Stimulated activated CD4-positive, alpha-beta T cell treated with anti-CD3 and anti-CD28 coated beads, Interleukin-12 subunit alpha, Interleukin-12 subunit beta, amount 100 ng/mL, for 24 hours (primary cell): ENCODE measurements around the gene FAT1.
"Not testable (repeated sequence)": the region's sequence is repeated elsewhere in the genome, so short reads cannot be mapped to it uniquely, and the experiment has no call there.

Source experiments
- DNase-seq, 2 experiments: peaks; one replicate each; pipeline ENCODE4 v3.0.0-alpha.2; 2020; ENCODE audit warnings: low read depth in 2 of 2

FAT1 gene, protein sequence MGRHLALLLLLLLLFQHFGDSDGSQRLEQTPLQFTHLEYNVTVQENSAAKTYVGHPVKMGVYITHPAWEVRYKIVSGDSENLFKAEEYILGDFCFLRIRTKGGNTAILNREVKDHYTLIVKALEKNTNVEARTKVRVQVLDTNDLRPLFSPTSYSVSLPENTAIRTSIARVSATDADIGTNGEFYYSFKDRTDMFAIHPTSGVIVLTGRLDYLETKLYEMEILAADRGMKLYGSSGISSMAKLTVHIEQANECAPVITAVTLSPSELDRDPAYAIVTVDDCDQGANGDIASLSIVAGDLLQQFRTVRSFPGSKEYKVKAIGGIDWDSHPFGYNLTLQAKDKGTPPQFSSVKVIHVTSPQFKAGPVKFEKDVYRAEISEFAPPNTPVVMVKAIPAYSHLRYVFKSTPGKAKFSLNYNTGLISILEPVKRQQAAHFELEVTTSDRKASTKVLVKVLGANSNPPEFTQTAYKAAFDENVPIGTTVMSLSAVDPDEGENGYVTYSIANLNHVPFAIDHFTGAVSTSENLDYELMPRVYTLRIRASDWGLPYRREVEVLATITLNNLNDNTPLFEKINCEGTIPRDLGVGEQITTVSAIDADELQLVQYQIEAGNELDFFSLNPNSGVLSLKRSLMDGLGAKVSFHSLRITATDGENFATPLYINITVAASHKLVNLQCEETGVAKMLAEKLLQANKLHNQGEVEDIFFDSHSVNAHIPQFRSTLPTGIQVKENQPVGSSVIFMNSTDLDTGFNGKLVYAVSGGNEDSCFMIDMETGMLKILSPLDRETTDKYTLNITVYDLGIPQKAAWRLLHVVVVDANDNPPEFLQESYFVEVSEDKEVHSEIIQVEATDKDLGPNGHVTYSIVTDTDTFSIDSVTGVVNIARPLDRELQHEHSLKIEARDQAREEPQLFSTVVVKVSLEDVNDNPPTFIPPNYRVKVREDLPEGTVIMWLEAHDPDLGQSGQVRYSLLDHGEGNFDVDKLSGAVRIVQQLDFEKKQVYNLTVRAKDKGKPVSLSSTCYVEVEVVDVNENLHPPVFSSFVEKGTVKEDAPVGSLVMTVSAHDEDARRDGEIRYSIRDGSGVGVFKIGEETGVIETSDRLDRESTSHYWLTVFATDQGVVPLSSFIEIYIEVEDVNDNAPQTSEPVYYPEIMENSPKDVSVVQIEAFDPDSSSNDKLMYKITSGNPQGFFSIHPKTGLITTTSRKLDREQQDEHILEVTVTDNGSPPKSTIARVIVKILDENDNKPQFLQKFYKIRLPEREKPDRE (N-terminal part only)

DNA sequence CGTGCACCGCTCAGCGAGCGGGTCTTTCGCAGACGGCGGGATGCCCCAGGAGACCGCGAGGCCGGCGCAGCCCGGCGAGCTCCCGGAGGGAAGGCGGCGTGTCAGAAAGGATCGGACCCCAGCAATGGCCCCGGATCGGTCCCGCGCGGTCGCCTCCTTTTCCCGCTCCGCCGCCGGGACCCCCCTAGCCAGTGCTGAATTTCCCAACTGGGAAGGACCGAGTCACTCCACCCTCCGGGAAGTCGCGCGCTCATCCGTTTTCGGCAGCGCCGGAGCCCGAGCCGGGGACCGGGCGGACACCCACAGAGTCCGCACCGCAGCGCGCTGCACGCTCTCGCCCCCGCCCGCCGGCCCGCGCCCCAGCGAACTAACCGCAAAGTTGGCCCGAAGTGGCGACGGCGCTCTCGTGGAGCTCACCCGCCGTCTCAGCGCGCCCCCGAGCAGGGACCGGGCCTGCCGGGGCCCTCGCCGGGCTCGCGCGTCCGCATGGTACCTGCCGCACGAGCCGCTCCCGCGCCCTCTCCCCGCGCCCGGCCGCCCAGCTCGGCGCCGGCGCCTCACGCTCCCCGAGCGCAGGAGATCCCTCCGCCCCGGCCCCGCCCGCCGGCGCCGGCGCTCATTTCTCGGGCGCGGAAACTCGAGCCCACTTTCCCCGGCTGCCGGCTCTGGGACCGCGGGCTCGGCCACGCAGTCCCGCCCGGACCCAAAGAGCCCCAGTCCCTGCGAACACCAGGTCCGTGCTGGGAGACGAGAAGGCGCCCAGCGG is at the start of gene FAT1:
FAT1 (minus strand) TSS at position 565 of the 766 bp plus-strand sequence. CDS start 14,029 bp downstream, outside the sequence.
- DNase-seq: no peak

DNA sequence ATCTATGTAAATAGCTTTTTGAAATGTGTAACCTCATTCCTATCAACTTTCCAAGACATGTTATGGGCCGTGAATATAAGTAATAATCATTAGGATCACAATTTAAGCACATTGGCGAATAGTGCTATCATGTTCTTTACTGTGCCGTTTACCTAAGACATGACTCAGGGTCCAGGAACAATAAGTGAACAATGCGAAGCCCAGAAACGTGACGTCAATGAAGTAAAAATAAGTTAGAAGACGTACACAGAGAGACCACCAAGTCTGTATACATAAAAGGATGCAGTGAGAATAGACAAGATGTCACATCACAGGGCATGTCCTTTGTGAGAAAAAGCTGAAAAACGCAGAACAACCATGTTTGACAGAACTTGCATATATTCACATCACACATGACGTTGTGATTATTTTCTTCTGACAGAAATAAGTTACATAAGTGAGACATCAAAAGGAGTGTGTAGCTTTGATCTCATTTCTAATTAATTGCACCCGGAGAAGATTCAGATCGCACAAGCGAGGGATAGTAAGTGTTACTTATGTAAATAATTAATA is 49.4 kb upstream of the FAT1 start:
- no peak for DNase-seq

DNA sequence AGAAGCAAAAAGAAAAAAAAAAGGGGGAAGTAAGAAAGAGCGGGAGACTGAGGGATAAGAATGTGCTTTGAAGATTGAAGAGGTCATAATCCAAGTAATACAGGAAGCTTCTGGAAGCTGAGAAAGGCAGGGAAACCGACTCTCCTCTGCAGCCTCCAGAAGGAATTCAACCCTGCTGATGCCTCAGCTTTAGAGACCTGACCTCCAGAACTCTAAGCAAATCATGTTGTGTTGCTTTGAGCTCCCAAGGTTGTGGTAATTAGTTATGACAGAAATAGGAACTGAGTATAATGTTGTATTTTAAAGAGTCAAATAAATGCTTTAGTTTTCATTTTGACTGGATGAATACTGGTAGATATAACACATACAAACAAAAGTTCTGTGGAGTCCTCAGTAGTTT is 48.0 kb upstream of the FAT1 start:
- no peak for DNase-seq

DNA sequence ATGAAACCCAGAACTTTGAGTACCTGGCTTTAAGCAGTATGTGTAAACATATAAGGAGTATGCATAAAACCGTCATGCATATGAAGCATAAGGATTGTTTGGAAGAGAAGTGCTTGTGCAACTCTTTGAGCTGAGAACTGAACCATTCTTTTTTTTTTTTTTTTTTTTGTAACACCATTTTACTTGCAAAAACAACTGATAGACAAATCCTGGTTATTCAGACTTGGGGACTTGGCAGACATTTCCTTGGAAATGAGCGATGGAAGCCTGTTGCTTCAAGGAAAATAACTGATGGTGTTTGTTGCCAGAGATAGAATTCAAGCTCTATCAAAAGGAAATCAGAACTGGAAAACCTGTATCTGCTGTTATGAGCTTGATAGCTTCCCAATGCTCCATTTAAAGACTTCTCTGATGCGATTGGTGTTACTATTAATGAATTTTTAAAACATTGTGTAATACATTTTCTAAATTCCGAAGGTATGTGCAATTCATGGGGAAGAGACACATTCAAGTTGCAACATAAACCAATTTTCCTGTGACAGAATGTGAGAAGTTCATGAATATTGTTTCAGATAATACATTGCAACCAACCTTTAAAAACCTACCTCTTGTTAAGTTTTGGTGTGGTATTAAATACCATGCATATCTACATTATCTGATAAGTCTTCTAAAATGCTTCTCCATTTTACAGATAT is 47.0 kb upstream of the FAT1 start:
- DNase-seq: no peak

DNA sequence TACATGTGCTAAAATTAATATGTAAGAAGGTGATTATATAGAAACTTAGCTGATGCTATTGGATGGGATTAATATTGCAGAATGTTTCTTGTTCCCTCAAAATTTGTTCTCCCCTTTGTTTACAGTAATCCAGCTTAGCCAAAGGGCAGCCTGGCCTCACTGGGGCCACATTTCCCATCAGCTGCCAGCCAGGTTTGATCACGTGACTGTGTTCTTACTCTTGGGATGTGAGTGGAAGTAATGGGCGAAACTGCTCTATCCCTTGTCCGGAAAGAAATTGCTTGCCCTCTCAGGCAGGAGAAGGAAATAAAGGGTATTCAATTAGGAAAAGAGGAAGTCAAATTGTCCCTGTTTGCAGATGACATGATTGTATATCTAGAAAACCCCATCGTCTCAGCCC is 44.1 kb upstream of the FAT1 start:
- no peak for DNase-seq

DNA sequence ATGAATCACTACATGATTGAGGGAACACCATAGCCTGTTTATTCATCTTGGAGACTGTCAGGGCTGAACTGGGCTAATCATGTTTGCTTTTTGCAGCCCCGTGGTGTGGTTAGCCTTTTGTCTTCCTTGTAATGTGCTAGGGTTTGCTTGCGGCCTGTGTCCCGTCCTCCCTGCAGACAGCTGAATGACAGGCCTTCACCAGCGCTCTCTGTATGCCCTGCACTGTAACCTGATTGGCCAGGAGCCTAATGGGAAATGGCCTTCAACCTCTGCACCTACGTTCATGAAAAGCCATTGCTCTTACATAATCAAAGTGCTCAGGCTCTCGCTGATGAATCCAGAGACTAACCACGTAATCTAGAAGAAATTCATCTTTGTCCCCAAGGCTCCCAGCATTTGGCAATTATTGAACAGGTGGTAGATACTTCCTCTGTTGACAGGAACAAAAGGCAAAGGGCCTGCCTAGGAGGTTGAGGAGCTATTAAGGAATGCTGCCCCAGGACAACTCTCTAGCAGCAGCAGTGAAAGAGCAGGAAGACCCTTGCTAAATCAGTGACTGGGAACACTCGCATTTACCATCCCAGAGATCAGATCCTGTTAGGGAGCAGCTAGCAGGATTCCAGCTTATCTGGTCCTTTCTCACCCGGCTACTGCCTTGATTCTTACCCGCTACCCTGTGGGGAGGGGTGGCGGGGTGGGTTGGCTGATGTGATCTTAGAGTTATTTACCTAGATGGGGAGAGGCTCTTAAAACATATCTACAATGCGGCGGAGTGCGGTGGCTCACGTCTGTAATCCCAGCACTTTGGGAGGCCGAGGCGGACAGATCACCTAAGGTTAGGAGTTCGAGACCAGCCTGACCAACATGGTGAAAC is 42.3 kb upstream of the FAT1 start:
- DNase-seq: no peak

DNA sequence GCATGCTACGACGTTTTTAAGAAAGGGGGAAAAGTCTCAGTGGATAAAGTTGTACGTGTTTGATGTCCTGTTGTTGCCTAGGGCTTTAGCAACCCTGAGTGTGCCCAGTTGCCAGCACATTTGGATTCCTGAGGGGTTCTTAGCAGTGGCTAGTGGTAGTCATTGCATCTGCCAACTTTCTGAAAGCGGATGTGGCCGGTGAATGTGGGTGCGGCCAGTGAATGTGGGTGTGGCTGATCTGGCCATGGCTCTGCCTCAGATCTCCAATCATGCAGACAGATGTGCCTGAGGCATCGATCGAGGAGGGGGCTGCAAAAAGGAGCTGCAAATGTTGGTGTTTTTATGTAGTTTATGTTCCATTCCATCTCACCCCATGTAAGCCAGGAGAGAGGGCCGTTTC is 41.5 kb upstream of the FAT1 start:
- DNase-seq: no peak

DNA sequence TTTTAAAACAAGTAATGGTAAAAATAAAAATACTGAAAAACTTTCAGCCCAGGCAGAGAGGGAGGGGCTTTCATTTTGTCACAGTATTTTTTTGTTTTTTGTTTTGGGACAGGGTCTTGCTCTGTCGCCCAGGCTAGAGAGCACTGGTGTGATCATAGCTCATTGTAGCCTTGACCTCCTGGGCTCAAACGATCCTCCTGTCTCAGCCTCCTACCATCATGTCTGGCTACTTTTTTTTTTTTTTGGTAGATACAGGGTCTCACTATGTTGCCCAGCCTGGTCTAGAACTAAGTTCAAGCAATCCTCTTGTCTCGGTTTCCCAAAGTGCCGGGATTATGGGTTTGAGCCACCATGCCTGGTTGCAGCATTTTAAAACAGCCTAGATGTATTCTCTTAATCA is 40.8 kb upstream of the FAT1 start:
- no peak for DNase-seq

DNA sequence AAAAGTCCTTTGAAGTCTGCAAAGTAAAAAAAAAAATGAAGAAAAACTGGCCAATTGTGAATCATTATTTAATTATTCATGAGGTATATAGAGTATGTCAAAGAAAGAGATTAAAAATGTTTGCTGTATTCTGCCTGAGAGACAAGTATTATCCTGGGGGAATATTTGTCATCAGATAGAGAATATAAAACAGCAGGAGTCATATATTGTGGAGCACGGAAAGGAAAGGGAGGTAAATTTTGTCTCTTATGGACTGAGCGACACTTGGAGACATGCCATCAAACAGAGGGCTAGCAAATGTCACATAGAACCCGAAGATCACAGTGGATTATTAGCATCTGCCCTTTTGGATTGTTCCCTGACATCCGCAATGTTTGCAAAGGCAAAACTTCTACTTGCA is 39.2 kb upstream of the FAT1 start:
- no peak for DNase-seq

DNA sequence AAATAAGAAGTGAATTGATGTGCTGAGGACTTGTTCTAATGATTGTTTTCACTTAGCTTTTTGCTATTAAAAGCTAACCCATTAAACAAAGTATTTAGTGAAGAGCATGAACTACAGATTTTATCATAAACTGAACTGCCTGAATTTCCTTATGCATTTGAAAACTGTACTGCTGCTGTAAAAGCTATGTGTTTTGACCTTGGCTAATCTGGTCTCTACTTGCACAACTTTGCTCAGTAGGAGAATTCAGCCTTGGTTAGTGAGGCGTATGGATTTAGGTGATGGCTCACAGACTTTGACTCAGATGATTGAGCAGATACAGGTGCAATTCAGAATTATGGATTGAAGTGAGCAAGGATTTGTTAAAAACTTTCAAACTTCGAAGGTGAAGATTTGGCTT is 38.7 kb upstream of the FAT1 start:
- DNase-seq: no peak

DNA sequence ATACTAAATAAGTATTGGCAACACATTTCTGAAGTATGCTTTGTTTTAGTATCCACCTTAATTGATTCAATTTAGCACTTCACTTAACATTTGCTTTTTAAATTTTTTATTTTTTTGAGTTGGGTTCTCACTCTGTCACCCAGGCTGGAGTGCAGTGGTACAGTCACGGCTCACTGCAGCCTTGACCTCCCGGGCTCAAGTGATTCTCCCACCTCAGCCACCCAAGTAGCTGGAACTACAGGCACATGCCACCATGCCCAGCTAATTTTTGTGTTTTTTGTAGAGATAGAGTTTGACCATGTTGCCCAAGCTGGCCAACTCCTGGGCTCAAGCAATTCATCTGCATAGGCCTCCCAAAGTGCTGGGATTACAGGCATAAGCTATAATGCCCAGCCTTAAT is 38.3 kb upstream of the FAT1 start:
- DNase-seq: not testable (repeated sequence)

DNA sequence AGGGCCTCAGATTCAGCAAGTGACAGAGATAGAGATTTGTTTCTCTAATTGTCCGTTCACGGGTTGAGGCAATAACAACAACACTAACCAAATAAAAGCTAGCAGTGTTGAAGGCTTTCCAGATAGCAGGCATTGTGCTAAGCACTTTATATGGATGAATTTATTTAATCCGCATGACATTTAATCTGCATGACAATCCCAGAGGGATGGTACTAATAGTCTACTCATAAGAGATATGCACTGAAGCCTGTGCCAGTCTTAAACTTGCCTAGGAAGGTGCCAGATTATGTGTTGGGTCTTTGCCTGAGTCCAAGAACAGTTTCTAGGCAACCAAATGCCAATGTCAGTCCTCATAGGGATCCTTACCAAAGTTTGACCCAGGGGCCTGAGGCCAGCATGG is 37.7 kb upstream of the FAT1 start:
- no peak for DNase-seq

DNA sequence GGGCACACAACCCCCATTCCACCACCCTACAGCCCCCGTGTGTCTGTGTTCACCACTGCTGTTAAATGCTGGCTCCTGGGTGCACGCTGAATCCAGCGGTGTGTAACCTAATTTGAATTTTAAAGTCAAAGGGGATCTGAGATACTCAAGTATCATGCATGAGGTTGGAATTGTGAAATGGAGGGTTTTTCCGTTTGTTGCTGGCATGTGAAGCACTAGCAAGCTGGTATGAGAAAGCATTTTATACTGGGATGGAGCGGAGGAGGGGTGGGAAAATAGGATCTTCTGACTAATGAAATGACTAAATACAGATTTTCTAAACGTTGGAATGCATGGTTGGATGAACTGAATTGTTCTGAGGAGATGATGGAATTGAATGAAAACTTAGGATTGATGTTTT is 36.9 kb upstream of the FAT1 start:
- DNase-seq: no peak

DNA sequence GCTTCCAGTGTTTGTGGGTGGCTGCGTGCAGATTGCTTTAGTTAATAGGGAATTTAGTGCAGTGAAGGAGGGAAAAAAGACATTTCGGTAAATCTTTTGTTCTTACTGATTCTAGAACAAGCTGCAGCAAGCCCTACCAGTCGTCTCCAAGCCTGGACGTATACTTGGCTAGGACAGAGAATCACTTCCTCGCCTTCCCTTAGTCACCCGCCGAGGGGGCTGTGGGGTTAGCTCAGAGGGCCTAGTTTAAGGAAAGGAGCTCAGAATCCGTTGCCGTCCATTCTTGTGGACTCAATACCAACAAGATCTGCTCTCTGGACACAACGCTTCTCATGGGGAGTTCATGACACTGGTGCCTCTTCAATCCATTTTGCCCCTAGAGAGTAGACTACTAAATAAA is 36.3 kb upstream of the FAT1 start:
- DNase-seq: no peak

DNA sequence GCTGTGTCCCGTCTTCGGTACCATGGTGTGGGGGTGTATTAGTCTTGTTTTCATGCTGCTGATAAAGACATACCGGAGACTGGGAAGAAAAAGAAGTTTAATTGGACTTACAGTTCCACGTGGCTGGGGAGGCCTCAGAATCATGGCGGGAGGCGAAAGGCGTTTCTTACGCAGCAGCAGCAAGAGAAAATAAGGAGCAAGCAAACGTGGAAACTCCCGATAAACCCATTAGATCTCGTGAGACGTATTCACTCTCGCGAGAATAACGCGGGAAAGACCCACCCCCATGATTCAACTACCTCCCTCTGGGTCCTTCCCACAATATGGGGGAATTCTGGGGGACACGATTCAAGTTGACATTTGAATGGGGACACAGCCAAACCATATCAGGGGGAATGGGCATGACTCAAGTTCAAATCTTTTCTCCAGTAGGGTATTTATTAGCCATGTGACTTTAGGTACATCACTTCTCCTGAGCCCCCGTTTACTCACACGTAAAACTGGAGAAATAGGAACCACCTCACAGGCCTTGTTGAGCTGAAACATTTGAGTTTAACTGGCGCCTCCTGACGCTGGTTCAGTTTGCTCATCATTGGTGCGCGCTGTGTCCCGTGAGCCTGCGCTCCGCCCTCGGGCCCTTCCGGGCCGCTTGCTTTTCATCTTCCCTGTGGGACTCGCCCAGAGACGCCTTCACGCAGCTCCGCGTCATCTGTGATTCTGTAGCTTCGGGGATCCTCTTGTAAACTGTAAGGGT is 35.5 kb upstream of the FAT1 start:
- DNase-seq: no peak

DNA sequence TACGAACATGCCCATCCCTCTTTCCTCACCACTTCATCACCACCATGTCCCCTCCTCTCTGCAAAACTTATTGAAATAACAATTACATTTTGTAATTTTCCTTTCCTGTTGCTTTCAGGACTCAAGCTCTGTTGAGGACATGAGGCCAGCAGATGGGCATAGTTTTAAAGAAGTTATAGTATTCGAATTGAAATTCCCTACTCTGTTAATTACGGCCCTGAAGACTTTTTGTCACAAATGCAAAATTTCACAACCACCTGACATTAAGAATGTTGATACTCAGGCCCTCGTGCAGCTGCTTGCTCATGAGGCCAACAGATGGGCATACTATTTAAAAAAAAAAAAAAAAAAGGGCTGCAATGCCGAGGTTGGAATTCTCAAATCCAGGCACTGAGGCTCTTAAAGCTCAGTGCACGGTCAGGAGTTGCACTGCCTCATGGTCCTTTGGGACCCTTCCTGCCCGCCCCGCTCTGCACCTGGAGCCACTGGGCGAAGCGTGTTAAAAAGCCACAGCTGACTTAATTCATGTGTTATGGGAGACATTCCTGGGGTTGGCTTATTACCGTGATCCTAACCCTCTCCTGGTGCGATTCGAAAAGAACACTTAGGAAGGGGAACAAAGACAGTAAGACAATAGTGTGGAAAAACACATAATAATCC is 34.2 kb upstream of the FAT1 start:
- DNase-seq: no peak

DNA sequence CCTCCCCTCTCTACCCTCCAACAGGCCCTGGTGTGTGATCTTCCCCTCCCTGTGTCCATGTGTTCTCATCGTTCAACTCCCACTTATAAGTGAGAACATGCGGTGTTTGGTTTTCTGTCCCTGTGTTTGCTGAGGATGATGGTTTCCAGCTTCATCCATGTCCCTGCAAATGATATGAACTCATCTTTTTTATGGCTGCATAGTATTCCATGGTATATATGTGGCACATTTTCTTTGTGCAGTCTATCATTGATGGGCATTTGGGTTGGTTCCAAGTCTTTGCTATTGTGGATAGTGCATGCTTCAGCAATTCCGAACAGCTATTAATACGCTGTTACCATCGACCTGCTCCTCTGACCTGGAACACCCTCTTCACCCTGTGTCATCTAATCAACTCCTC is 32.9 kb upstream of the FAT1 start:
- not testable (repeated sequence) for DNase-seq
